Stimulated activated CD4-positive, alpha-beta T cell treated with anti-CD3 and anti-CD28 coated beads, Interleukin-12 subunit alpha, Interleukin-12 subunit beta, amount 100 ng/mL, for 48 hours (primary cell): ENCODE data around the gene SPARC.
"Not testable (repeated sequence)": the region's sequence is repeated elsewhere in the genome, so short reads cannot be mapped to it uniquely, and the experiment has no call there.

Source experiments
- DNase-seq, 3 donors: peaks; one replicate each; pipeline ENCODE4 v3.0.0-alpha.2; 2020; ENCODE audit warnings: low read depth in 2 of 3, low spot score in 1 of 3

Gene SPARC

GRCh38 chr5:151700820-151701219 lies 14.1 kb upstream of the SPARC start:
- no peak for DNase-seq

- DNase-seq = no peak
Measured at GRCh38 chr5:151700296-151700695, 13.6 kb upstream of the SPARC start.

- no peak for DNase-seq
Measured at GRCh38 chr5:151699071-151699901, 12.6 kb upstream of the SPARC start.

- DNase-seq = not testable (repeated sequence)
Measured at GRCh38 chr5:151698081-151698480, 11.4 kb upstream of the SPARC start.

GRCh38 chr5:151697452-151697851 lies 10.7 kb upstream of the SPARC start:
- DNase-seq = no peak

GRCh38 chr5:151696470-151697061 lies 9.9 kb upstream of the SPARC start:
- no peak for DNase-seq

GRCh38 chr5:151695464-151695863 lies 8.7 kb upstream of the SPARC start:
- no peak for DNase-seq

GRCh38 chr5:151694035-151694485 lies 7.3 kb upstream of the SPARC start:
- DNase-seq = no peak

- no peak for DNase-seq
Measured at GRCh38 chr5:151692312-151692711, 5.6 kb upstream of the SPARC start.

- DNase-seq = no peak
Measured at GRCh38 chr5:151691706-151692105, 5.0 kb upstream of the SPARC start.

GRCh38 chr5:151689591-151689990 lies 2.9 kb upstream of the SPARC start:
- DNase-seq = not testable (repeated sequence)

GRCh38 chr5:151688436-151688835 lies 1.7 kb upstream of the SPARC start:
- no peak for DNase-seq

- no peak for DNase-seq
Measured at GRCh38 chr5:151685749-151686673, 704 bp downstream of the SPARC start.

GRCh38 chr5:151684690-151685361 lies 1.9 kb downstream of the SPARC start:
- no peak for DNase-seq

- no peak for DNase-seq
Measured at GRCh38 chr5:151683986-151684588, 2.6 kb downstream of the SPARC start.

GRCh38 chr5:151683444-151683843 lies 3.3 kb downstream of the SPARC start:
- no peak for DNase-seq

- DNase-seq = no peak
Measured at GRCh38 chr5:151682751-151683331, 3.9 kb downstream of the SPARC start.

GRCh38 chr5:151682240-151682639 lies 4.5 kb downstream of the SPARC start:
- DNase-seq = no peak

GRCh38 chr5:151680944-151681427 lies 5.7 kb downstream of the SPARC start:
- no peak for DNase-seq

GRCh38 chr5:151680156-151680505 lies 6.6 kb downstream of the SPARC start:
- DNase-seq = not testable (repeated sequence)
